Neural progenitor cell (in vitro differentiated cells): ENCODE measurements around the gene UBN1.

Source experiments
- EZH2 ChIP-seq: fragments of 200-600 bp; sonication (generic); IDR thresholded peaks from 2 replicates; pipeline ENCODE4 v1.6.1; 2017; ENCODE audit warnings: antibody characterized with exemption, mild to moderate bottlenecking, moderate library complexity
- EZH2phosphoT487 ChIP-seq: fragments of 200-600 bp; sonication (generic); IDR thresholded peaks from 2 replicates; pipeline ENCODE4 v1.6.1; 2017; ENCODE audit warnings: antibody characterized with exemption
- TF ChIP-seq, protein P1 (sequence below): fragments of 200-600 bp; sonication (generic); IDR thresholded peaks from 2 replicates; pipeline ENCODE4 v1.5.1; 2017; ENCODE audit warnings: antibody characterized with exemption, mild to moderate bottlenecking

DNA sequence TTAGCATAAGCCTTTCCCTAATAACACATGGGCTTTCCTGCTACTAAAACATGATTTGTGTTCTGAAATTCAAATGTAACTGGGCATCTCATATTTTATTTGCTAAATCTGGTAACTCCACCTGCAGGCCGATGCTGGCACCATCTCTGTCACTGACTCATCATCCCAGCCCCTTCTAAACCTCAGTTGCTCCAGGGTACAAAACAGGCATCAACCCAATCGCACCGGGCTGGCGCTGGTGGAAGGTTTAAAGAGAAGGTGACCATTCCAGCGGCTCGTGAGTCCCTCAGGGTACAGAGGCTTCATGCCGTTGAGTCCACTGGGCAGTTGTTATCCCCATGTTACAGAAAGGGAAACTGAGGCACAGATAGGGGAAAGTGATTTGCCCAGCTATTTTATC lies 62.5 kb downstream of the UBN1 start:
- TF ChIP-seq, protein P1, sequence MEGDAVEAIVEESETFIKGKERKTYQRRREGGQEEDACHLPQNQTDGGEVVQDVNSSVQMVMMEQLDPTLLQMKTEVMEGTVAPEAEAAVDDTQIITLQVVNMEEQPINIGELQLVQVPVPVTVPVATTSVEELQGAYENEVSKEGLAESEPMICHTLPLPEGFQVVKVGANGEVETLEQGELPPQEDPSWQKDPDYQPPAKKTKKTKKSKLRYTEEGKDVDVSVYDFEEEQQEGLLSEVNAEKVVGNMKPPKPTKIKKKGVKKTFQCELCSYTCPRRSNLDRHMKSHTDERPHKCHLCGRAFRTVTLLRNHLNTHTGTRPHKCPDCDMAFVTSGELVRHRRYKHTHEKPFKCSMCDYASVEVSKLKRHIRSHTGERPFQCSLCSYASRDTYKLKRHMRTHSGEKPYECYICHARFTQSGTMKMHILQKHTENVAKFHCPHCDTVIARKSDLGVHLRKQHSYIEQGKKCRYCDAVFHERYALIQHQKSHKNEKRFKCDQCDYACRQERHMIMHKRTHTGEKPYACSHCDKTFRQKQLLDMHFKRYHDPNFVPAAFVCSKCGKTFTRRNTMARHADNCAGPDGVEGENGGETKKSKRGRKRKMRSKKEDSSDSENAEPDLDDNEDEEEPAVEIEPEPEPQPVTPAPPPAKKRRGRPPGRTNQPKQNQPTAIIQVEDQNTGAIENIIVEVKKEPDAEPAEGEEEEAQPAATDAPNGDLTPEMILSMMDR = no peak
- TF ChIP-seq EZH2 = no peak
- TF ChIP-seq EZH2phosphoT487 = no peak
